PC-9 (cell line): ENCODE results near the gene MRPS11. TPM values are rescaled to one million over a fixed set of nuclear protein-coding genes. Genes with fewer than 3 reads are reported as not detected.

Experiments
- BruUV-seq: library from RNA; stranded (reverse); fragments of 400-500 nt; replicated peaks from 2 replicates; lab custom pipeline; 2021; lab: Mats Ljungman, UMichigan
- CTCF ChIA-PET: fragments of 300-600 bp; sonication (Branson Sonifier 250); formaldehyde crosslinking; loops from one replicate; lab custom pipeline; 2022; ENCODE audit warnings: antibody characterized with exemption; lab: Charles Lee
- POLR2A ChIA-PET: fragments of 300-600 bp; sonication (Branson Sonifier 250); formaldehyde crosslinking; loops from one replicate; lab custom pipeline; 2022; ENCODE audit warnings: antibody characterized with exemption; ENCODE audit not compliant: unreplicated experiment; lab: Charles Lee
- DNase-seq, 2 experiments: peaks; one replicate each; pipeline versions ENCODE4 v3.0.0 to v3.0.0-alpha.2; 2015 to 2022; ENCODE audit warnings: mixed read lengths in 1 of 2
- H2AFZ ChIP-seq: fragments of 200-600 bp; sonication (generic); 2 replicates; pipeline ENCODE4 v1.8.1; 2017; ENCODE audit warnings: antibody characterized with exemption
- H3F3A ChIP-seq: fragments of 200-600 bp; sonication (generic); 2 replicates; pipeline ENCODE4 v1.8.1; 2017; ENCODE audit warnings: antibody characterized with exemption, mild to moderate bottlenecking, low read depth; ENCODE audit not compliant: insufficient read depth
- H3K27ac ChIP-seq: fragments of 200-600 bp; sonication (generic); 2 replicates; pipeline ENCODE4 v1.6.1; 2016; ENCODE audit warnings: mixed run types
- H3K27me3 ChIP-seq: fragments of 200-600 bp; sonication (generic); 2 replicates; pipeline ENCODE4 v1.6.1; 2016; ENCODE audit warnings: low read depth, mixed run types; ENCODE audit not compliant: insufficient read depth
- H3K36me3 ChIP-seq: fragments of 200-600 bp; sonication (generic); 2 replicates; pipeline ENCODE4 v1.6.1; 2016; ENCODE audit warnings: low read depth, mixed run types
- H3K4me1 ChIP-seq: fragments of 200-600 bp; sonication (generic); replicated peaks from 2 replicates; pipeline ENCODE4 v1.6.1; 2016; ENCODE audit warnings: mixed run types; ENCODE audit not compliant: insufficient read depth
- H3K4me2 ChIP-seq: fragments of 200-600 bp; sonication (generic); 2 replicates; pipeline ENCODE4 v1.6.1; 2017; ENCODE audit warnings: mixed run types
- H3K4me3 ChIP-seq: fragments of 200-600 bp; sonication (generic); 2 replicates; pipeline ENCODE4 v1.6.1; 2016; ENCODE audit warnings: mixed run types
- H3K79me2 ChIP-seq: fragments of 200-600 bp; sonication (generic); 2 replicates; pipeline ENCODE4 v1.6.1; 2017; ENCODE audit warnings: low read depth, mixed run types
- H3K9me2 ChIP-seq: fragments of 200-600 bp; sonication (generic); 2 replicates; pipeline ENCODE4 v1.8.1; 2017; ENCODE audit warnings: mild to moderate bottlenecking; ENCODE audit not compliant: insufficient read depth
- H3K9me3 ChIP-seq: fragments of 200-600 bp; sonication (generic); 2 replicates; pipeline ENCODE4 v1.8.1; 2016; ENCODE audit warnings: low read depth; ENCODE audit not compliant: insufficient read depth
- H4K20me1 ChIP-seq: fragments of 200-600 bp; sonication (generic); 2 replicates; pipeline ENCODE4 v1.8.1; 2017; ENCODE audit not compliant: insufficient read depth
- CTCF ChIP-seq: fragments of 200-600 bp; sonication (generic); conservative IDR thresholded peaks from 2 replicates; pipeline ENCODE4 v1.6.1; 2017; ENCODE audit warnings: mixed run types, antibody characterized with exemption, mild to moderate bottlenecking, moderate library complexity
- EZH2 ChIP-seq: fragments of 200-600 bp; sonication (generic); IDR thresholded peaks from 2 replicates; pipeline ENCODE4 v1.8.0; 2017; ENCODE audit warnings: antibody characterized with exemption, low read depth
- intact Hi-C: fragments of 100-400 bp; cut with micrococcal nuclease; formaldehyde crosslinking; loops from one replicate; pipeline ENCODE4 v1.10.0; 2022; ENCODE audit not compliant: unreplicated experiment
- total RNA-seq: library from RNA; stranded (reverse); gene quantifications from 2 replicates; pipeline ENCODE4 v1.2.3, GENCODE V29; 2021

Gene MRPS11
- total RNA-seq, 1 experiment from 2014 or later = 57.2 TPM

- Histone ChIP-seq H2AFZ (no peak overlapping the region), H3K9me2 (no peaks in the 10 kb centered on the region), H3K9me3 (no peaks in the 10 kb centered on the region), H3K79me2 (no peaks in the 10 kb centered on the region), H3K4me3 (no peak overlapping the region), H3K27ac (no peak overlapping the region), H3K4me1 (no peaks in the 10 kb centered on the region), H4K20me1 (no peaks in the 10 kb centered on the region), H3K27me3 (peaks cover 17% of the 10 kb centered on the region; the same call in 1 of the 2 replicates), H3K36me3 (no peaks in the 10 kb centered on the region), H3F3A (no peaks in the 10 kb centered on the region), H3K4me2 (no peak overlapping the region)
- CTCF ChIA-PET = no interaction called here
- intact Hi-C loops = no loop called here
- POLR2A ChIA-PET = no interaction called here
- TF ChIP-seq EZH2 (no peak), CTCF (no peak)
- no TSS peak for BruUV-seq
- no peak for DNase-seq
Observed at GRCh38 chr15:88447206-88447605, 20.3 kb upstream of the MRPS11 start.

GRCh38 chr15:88447741-88448140, 19.8 kb upstream of the MRPS11 start:
- Histone ChIP-seq H3K9me3 (no peaks in the 10 kb centered on the region), H3K79me2 (no peaks in the 10 kb centered on the region), H2AFZ (no peak overlapping the region), H4K20me1 (no peaks in the 10 kb centered on the region), H3F3A (no peaks in the 10 kb centered on the region), H3K4me2 (no peak overlapping the region), H3K36me3 (no peaks in the 10 kb centered on the region), H3K4me3 (no peak overlapping the region), H3K4me1 (no peaks in the 10 kb centered on the region), H3K27ac (no peak overlapping the region), H3K27me3 (peaks cover 12% of the 10 kb centered on the region; the same call in 1 of the 2 replicates), H3K9me2 (no peaks in the 10 kb centered on the region)
- POLR2A ChIA-PET = no interaction called here
- no peak for DNase-seq
- no TSS peak for BruUV-seq
- TF ChIP-seq EZH2 (no peak), CTCF (no peak)
- CTCF ChIA-PET = no interaction called here
- intact Hi-C loops = no loop called here

- no TSS peak for BruUV-seq
- H3K4me2 ChIP-seq = no peak overlapping the region
- H3F3A ChIP-seq = no peaks in the 10 kb centered on the region
- H3K27ac ChIP-seq = no peak overlapping the region
- intact Hi-C loops = no loop called here
- H3K9me2 ChIP-seq = no peaks in the 10 kb centered on the region
- peaks cover 11% of the 10 kb centered on the region; the same call in 1 of the 2 replicates for H3K27me3 ChIP-seq
- CTCF ChIA-PET = no interaction called here
- H3K4me3 ChIP-seq = no peak overlapping the region
- no peak for DNase-seq
- POLR2A ChIA-PET = interaction anchor here (0.7 kb wide), 1 partner anchor 939 kb away, joined by 5 read pairs; no protein-coding TSS in a partner anchor
- H3K4me1 ChIP-seq = no peaks in the 10 kb centered on the region
- H4K20me1 ChIP-seq = no peaks in the 10 kb centered on the region
- H3K36me3 ChIP-seq = no peaks in the 10 kb centered on the region
- TF ChIP-seq EZH2 = no peak
- TF ChIP-seq CTCF = no peak
- H3K79me2 ChIP-seq = no peaks in the 10 kb centered on the region
- no peaks in the 10 kb centered on the region for H3K9me3 ChIP-seq
- no peak overlapping the region for H2AFZ ChIP-seq
Observed at GRCh38 chr15:88448991-88449461, 18.5 kb upstream of the MRPS11 start.
